NCI-H774 (cell line): ENCODE results near the gene BANP.
A peak's percentile ranks its signal among the peaks of the same experiment; 100 is the strongest.
"Not testable (repeated sequence)": the region's sequence is repeated elsewhere in the genome, so short reads cannot be mapped to it uniquely, and the experiment has no call there.

Source experiments
- DNase-seq: peaks from one replicate; lab custom pipeline; 2025; lab: John Stamatoyannopoulos, UW

BANP gene

DNA sequence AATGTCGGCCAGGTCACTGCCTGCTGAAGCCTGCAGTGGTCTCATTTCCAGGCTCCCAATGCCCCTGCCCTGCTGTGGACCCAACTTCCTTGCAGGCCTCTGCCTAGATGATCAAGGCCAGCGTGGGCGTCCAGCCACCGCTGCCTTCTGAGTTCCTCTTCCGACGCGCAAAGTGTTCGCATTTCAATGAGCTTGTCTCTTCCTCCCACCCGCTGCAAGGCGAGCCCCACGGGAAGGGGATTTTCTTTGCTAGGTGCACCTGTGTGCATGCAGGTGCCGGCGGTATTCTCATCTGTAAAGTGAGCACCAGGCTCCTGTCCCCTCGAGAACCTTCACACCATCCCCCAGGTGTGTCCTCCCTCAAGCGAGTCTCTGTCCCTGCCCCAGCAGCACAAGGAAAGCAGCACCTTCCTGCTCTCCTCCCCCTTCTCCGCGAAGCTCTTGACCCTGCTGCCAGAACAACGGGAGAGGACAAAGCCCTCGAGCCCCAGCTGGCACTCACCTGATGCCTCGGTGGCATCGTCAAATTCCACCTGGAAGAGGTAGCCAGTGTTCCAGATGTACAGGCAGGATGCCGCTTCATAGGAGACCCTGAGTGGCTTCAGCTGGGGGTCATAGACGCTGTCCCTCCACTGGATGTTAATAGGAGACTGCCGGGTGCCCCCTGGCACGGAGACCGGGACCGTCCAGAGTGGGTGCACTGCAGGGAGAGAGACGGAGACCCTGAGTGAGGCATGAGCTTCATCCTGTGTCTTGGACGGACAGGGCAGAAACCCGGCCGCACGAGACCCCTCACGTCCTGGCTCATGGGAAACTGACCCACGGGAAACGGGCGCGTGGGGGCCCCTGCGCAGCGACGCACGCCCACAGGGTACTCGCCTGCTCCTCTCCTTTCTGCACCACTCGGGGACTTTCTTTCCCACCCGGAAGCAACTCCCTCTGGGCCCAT, 24.7 kb upstream of the BANP start:
- peak; percentile 31 for DNase-seq

DNA sequence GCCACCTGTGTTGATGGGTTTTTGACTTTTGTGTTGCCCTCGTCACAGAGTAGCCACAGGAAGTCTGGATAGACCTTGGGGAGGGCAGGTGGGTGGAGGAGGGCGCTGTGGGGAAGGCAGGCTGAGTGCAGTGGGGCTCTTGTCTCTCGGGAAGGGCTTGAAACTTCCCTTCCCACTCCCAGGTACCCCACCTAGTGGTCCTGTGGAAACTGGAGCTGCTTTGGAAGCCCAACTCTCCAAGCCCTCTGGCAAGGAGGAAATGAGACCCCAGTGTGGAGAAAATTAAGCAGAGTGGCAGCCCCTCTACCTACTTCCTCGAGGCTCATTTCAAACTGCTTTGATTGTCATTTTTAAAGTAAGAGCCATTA, 24.1 kb upstream of the BANP start:
- no peak for DNase-seq

DNA sequence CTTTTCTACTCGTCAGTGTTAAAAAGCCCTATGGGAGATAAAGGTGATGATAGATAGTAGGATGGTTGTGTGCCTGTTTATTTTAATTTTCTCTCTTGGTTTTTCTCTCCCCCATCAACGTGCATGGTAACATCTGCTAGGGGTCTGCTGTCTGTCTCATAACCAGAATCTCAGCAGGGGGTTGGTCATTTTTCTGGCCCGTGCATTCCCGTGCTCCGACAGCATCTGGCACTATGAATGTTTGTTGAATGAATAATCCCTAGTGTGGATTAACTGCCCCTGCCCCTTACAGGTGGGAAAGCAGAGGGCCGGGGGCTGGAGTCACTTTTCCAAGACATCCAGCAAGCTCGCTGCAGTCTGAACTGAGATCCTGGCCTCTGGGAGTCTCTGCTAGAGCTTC, 21.2 kb upstream of the BANP start:
- no peak for DNase-seq

DNA sequence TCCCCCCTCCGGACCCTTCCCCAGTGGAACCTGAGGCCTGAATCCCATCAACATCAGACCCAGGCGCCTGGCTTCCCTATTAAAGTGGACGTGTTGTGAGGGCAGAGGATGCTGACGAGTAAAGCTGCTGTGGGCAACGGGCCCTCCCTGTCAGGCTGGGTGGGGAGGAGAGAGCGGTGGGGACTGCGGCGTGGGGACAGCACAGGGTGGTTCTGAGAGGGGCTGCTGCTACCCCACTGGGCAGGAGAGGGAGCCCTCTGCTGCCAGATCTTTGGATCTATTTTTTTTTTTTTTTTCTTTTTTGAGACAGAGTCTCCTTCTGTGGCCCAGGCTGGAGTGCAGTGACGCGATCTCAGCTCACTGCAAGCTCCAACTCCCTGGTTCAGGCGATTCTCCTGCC, 20.8 kb upstream of the BANP start:
- DNase-seq, result no peak

DNA sequence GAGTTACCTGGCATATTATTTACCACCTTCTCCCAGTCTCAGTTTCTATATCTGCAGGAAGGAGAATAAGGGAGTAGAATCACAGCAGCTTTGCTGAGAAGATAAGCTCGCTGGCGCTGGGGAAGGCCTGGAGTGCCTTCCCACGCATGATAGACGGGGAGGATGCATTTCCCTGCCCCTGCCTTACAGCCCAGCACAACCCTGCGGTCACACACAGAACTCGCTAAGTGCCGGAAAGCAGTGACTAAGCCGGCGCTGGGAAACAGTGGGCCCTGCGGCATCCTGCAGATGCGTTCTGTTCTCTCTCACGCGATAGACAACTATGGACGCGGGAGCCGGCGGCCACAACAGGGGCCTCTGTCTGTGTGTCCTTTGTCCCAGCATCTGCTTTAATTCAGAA, 19.7 kb upstream of the BANP start:
- no peak for DNase-seq

DNA sequence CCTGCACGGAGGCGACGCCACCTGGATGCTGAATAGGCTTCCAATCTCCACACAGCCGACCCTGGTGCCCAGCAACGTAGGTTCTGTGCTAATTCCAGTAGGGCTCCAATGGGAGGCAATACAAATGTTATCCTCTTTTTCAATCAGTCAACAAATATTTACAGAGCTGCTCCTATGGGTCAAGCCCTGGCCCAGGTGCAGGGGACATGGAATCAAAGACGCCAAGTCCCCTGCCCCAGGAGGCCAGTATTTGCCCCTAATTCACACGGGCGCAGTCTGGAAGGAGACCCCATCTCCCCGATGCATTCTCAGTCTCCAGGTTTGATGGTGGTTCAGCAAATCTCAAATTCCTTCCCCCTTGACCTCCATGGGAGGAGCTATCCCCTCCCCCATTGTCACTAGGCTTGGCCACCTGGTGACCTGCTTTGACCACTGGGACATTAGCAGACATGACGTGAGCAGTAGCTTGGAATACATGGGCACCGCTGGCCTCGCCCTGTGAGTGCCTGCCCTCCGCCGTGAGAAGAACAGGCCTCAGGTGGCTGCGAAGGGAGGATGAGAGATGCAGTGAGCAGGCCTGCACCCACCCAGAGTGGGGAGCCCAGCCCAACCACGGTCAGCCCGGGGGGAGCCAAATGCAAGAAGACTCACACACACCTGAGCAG, 18.6 kb upstream of the BANP start:
- peak; percentile 49 for DNase-seq

DNA sequence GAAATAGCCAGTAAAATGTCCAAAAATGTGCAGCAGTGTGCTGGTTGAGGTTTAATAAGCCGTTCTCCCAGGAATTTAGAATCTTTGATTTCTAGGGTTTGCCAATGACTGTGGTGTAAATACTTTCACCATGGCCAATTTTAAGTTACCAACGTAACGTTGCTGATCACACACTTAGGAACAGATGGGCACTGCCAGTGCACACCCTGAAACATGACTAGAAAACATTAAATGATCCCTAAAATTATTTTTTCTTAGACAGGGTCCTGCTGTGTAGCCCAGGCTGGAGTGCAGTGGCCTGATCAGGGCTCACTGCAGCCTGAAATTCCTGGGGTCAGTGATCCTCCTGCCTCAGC, 18.1 kb upstream of the BANP start:
- DNase-seq, result no peak

DNA sequence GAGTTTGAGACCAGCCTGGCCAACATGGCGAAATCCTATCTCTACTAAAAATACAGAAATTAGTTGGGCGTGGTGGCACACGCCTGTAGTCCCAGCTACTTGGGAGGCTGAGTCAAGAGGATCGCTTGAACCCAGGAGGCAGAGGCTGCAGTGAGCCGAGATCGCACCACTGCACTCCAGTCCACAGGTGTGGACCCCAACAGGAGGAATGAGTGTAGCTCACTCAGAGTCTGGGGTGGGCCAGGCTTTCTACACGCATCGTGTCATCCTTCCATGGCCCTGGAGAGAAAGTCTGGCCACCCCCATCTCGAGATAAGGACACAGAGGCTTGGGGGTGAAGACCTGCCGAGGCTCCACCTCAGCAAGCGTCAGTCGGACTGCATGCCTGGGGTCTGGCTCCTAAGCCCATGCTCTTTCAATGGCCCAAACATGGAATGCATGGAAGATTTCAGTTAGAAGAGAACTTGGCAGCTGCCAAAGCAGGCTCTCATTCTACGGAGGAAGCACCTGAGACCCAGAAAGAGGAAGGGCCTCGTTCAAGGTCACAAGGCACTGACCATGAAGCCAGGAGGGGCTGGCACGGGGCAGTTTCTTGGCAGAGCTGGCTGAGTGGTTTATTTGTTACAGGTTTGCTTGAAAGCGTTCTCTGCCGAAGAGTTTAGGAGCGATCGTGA, 16.3 kb upstream of the BANP start:
- DNase-seq, result not testable (repeated sequence)

DNA sequence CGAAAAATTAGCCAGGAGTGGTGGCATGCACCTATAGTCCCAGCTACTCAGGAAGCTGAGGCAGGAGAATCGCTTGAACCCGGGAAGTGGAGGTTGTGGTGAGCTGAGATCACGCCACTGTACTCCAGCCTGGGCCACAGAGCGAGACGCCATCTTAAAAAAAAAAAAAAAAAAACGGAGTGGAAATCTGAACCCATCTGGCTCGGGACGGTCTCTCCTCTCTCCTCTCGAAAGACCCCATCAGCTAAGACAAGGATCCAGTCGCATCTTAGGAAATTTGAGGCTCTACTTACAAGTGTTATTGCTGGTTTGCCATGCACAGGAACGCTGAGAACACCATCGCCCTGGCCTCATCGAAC, 15.2 kb upstream of the BANP start:
- DNase-seq, result not testable (repeated sequence)

DNA sequence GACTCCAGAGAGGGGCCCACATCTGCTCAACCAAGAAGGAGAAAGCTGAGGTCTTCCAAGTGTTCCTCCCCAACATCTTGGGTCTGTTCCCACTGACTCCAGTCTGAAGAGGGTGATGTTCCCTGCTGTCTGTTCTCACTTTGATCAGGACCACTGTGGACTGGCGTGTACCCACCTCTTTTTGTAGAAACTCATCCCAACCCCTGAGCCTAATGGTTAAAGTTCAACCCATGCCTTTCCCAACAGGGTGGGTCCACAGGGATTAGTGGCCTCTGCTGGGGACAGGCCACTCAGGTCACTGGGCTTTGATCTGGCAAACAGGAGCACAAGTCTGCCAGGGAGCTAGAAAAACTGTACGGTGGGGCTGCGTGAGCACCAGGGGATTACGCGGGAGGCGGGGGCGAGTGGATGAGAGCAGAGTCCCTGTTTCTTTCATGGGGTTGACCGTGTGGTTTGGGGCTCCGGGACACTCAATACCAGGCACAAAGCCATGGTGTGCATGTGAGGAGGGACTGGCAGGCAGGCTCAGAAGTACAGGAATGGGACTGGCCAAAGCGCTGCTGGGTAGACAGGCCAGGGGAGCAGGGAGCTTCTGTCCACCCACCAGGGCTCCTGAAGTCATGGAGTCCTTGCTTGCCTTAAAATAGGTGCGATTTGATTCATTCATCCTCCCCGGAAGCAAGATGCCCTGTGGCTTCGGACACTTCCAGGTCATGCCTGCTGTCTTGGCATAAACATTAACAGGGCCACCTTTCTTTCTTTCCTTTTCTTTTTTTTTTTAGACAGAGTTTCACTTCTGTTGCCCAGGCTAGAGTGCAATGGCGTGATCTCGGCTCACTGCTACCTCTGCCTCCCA, 14.6 kb upstream of the BANP start, which contains the start of gene CA5A:
Gene CA5A (minus strand): TSS at position 155 of the 856 bp plus-strand sequence. CDS start 79 bp downstream, at position 76.
- DNase-seq, result no peak

DNA sequence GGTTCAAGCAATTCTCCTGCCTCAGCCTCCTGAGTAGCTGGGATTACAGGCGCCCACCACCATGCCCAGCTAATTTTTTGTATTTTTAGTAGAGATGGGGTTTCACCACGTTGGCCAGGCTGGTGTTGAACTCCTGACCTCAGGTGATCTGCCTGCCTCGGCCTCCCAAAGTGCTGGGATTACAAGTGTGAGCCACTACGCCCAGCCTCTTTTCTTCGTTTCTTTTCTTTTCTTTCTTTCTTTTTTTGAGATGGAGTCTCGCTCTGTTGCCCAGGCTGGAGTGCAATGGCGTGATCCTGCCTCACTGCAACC, 14.0 kb upstream of the BANP start:
- not testable (repeated sequence) for DNase-seq

DNA sequence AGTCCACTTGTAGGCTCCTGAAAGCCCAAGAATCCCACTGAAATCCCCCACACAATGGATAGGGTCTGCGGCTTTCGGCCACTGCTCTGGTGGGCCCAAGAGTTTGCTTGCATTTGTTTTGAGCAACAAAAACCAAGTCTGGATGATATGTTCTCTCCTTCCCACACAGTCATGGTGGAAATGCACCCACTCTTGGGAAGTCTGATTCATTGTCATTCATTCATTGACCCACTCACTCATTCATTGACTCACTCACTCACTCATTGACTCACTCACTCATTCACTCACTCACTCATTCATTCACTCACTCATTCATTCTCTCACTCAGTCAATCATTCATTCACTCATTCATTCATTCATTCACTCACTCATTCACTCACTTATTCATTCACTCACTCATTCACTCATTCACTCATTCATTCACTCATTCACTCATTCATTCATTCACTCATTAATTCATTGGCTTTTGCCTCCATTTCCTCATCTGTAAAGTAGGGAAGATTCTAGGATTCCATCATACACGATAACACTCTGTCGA, 12.8 kb upstream of the BANP start:
- no peak for DNase-seq

DNA sequence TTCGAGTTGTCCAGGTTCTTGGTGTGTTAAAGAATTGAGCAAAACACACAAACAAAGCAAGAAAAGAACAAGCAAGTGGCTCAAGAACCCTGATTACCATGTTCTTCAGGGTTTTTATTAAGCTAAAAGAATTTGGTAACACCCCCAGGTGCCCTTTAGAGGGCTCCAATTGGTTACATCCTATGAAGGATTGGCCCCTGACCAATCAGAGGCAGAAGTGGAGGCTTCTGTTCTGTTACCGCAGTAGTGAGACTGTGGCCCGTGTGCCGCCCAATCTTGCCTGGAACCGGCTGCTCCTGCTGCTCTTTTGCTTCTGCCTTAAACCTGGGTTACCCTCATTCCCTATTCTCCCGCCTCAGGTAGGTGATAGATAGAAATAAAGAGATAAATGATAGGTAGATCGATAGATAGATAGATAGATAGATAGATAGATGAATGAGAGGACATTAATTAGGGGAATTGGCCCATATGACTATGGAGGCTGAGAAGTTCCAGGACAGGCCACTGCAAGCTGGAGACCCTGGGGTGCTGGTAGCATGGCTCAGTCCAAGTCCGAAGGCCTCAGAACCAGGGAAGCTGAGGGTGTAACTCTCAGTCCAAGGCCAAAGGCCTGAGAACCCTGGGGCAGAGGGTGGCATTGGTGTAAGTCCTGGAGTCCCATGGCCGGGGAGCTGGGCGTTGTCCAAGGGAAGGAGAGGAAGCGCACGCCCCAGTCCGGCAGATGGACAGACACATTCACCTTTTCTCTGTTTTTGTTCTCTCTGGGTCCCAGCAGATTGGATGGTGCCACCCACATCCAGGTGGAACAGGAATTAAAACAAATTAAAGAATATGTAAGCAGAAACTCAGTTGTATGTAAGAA, 11.4 kb upstream of the BANP start:
- DNase-seq, result no peak

DNA sequence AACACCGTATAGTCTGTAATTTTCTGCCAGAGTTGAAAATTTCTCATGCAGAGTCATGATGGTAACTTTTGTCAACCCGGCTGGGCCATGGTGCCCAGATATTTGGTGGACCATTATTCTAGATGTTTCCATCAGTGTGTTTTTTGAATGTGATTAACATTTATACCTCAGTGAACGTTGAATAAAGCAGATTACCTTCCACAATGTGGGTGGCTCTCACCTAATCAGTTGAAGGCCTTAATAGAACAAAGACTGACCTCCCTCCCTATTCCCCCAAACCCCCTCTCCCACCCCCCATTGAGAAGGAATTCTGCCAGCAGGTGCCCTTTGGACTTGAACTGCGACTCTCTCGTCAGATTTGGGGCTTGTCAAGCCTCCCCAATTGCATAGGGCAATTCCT, 8.6 kb upstream of the BANP start:
- DNase-seq, result no peak

DNA sequence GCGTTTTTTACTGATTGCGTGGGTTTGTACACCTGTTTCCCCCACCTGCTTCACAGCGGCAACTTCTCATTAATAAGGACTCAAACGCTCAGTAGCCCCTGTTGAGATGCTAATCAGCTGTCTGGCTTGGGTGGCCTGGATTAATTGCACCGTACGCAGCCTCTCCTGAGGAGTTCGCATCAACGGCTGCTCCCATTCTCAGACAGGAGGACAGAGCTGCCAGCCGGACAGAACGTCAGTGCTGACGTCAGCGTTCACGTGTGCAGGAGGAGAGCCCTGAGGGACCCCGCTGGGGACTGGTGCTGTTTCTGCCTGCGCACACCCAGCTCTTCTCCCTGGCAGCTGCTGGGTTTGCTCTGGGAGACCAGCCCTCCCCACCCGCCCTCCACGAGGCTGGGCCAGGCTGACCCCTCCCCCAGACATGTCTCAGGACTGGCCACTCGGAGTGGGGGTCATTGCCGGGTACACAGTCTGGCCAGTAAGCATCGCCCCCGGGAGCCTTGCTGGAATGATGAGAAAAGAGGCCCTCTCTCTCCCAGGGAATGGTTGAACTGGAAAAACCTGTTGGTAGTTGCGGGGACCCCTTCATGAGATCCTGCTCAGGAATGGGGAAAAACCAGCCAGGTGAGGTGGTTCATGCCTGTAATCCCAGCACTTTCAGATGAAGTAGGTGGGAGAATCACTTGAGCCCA, 5.7 kb upstream of the BANP start:
- peak; percentile 84 for DNase-seq

DNA sequence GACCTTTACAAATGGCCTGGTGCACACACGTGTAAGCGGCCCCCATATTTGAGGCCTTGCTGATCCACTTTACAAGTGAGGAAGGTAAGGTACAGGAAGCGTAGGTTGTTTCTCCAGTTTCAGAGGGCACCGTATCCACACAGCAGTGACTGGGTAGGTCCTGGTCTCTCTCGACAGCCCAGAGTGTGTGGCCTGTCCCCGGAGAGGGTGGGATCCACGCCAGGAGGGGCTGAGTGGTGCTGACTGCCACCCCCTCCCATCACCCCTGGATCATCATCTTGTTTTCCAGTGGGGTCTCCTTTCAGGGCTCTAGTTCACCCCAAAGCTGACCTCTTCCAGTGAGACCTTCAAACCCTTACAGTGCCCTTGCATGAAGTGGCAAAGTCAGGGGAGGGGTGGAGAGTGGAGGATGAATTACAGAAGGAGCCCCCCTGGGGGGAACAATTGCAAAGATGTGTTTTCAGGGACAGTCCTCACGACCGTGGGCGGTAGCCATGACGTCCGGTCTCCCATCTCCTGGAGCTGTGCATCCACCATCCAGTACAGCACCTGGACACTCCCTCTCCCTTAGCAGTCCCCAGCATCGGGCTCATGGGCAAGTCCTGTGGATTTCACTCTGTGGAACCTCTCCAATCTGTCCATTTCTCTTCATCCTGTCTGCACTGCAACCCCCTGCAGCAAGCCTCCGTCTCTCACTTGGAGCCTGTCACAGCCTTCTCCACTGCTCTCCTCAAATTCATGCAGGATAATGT, 4.5 kb upstream of the BANP start:
- no peak for DNase-seq

DNA sequence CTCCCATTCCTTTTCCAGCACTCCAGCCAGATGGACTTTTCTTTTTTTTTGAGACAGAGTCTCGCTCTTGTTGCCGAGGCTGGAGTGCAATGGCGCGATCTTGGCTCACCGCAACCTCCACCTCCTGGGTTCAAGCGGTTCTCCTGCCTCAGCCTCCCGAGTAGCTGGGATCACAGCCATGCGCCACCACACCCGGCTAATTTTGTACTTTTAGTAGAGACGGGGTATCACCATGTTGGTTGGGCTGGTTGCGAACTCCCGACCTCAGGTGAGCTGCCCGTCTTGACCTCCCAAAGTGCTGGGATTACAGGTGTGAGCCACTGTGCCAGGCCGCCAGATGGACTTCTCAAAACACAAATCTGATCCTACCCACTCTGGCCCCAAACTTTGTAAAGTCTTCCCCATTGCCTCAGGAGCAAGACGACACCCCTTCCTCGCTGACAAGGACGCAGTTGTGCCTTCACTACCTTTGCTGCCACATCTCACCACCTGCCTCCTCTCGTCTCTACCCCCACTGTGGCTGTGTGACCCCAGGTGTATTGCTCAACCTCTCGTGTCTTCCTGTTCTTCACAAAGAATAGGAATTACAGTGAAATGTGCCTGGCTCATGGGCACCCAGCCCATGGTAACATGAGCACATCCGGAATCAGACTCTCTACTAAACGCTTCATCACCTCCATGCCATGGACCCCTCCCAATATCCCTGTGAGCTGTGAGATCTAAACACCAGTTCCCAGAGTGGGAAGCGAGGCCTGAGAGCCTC, 3.7 kb upstream of the BANP start:
- DNase-seq, result no peak

DNA sequence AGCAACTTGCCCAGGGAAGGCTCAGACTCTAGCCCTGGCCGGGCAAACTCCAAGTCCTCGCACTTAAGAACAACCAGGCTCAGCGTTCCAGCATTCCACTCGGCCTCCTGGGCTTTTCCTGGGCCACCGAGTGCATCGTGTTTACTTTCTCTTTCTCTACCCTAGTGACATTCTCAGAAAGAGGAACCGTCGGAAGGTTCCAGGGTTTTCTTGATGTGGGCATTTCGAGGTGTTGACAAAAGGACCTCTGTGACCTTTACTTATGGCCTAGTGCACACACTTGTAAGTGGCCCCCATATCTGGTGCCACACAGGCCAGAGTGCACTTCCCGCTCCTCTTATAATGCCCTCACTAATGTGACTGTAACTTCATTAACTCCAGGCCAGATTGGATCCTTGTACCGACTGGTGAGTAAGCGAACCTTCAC, 3.1 kb upstream of the BANP start:
- DNase-seq, result no peak

DNA sequence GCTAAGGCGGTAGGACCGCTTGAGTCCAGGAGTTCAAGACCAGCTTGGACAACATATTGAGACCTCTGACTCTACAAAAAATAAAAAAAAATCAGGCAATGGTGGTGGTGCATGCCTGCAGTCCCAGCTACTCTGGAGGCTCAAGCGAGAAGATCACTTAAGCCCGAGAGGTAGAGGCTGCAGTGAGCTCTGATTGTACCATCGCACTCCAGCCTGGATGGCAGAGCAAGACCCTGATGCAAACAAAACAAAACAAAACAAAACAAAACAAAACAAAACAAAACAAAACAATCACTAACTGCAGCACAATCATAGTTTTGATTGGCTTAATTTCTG, 2.5 kb upstream of the BANP start:
- DNase-seq, result no peak
